ENCODE measurements around the gene PCDHA7.
A peak's percentile ranks its signal among the peaks of the same experiment; 100 is the strongest.
"Not testable (repeated sequence)": the region's sequence is repeated elsewhere in the genome, so short reads cannot be mapped to it uniquely, and the experiment has no call there.

PCDHA7 gene

DNA sequence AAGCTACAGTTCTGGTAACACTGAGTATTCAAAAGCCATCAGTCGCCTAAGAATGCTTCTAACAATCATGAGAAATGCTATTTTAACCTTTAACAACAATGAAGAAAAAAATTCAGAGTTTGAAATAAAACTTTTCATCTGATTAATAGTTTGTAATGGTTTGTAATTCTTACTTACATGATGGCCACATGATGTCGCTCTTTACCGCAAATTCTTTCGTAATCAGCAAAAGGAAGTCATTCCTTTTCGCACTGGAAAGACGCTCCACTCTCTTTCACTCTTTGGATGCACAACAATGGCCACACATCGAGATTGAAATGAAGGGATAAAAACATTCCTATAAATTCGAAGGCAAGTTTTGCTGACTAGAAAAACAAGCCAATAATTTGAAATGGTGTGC lies at the start of gene PCDHA7:
TSS of gene PCDHA7 (plus strand) at position 277 of the 400 bp plus-strand sequence. CDS start at position 392, 115 bp downstream.
- no peak for DNase-seq (ENCODE audit: low spot score)

DNA sequence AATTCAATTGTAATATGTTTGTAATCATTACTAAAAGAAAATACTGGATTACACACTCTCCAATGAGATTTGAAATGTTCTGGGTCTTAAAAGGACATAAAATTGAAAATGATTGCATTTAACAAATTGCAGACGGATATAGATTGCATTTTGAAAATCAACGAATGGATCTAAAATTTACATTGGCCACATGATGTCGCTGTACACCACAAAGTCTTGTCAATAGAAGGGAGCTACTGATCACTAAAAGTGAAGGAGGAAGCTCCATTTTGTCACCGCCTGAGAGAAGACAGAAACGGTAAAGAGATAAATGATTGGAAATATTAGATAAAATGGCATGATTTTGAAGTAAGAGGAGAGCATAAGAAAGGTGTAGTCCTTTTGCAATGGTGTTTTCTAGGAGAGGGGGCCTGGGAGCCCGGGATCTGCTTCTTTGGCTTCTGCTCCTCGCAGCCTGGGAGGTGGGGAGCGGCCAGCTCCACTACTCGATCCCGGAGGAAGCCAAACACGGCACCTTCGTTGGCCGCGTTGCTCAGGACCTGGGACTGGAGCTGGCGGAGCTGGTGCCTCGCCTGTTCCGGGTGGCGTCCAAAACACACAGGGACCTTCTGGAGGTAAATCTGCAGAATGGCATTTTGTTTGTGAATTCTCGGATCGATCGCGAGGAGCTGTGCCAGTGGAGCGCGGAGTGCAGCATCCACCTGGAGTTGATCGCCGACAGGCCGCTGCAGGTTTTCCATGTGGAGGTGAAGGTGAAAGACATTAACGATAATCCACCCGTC lies 48.0 kb upstream of the PCDHA7 start, which contains the start of gene PCDHA1:
TSS of gene PCDHA1 (plus strand) at position 236 of the 782 bp plus-strand sequence.
- DNase-seq (ENCODE audit: low spot score): no peak

- not testable (repeated sequence) for DNase-seq (ENCODE audit: low spot score)
Measured at GRCh38 chr5:140787422-140787821, 46.6 kb upstream of the PCDHA7 start.

DNA sequence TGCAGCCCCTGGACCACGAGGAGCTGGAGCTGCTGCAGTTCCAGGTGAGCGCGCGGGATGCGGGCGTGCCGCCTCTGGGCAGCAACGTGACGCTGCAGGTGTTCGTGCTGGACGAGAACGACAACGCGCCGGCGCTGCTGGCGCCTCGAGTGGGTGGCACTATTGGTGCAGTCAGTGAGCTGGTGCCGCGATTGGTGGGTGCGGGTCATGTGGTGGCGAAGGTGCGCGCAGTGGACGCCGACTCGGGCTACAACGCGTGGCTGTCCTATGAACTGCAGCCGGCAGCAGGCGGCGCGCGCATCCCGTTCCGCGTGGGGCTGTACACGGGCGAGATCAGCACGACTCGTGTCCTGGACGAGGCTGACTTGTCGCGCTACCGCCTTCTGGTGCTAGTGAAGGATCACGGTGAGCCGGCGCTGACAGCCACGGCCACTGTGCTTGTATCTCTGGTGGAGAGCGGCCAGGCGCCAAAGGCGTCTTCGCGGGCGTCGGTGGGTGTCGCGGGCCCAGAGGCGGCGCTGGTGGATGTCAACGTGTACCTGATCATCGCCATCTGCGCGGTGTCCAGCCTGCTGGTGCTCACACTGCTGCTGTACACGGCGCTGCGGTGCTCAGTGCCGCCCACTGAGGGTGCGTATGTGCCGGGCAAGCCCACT lies 46.1 kb upstream of the PCDHA7 start:
- DNase-seq (ENCODE audit: low spot score): not testable (repeated sequence)

DNA sequence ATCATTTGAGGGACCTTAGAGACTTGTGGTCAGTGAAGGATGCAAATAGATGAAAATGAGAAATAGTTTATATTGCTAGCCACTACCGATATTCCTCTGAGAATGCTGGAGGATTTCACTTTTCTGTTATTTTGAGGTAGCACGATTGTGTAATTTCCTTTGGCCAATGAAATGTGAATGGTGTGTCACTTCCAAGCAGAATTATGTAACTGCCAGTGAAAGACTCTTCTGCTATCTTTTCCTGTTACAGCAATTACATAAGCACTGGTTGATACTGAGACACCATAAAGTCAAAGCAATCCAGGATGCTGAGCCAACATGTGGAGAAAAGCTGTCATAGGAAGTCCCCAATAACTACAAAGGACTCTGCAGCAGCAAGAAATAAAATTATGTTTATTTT lies 43.0 kb upstream of the PCDHA7 start:
- no peak for DNase-seq (ENCODE audit: low spot score)

DNA sequence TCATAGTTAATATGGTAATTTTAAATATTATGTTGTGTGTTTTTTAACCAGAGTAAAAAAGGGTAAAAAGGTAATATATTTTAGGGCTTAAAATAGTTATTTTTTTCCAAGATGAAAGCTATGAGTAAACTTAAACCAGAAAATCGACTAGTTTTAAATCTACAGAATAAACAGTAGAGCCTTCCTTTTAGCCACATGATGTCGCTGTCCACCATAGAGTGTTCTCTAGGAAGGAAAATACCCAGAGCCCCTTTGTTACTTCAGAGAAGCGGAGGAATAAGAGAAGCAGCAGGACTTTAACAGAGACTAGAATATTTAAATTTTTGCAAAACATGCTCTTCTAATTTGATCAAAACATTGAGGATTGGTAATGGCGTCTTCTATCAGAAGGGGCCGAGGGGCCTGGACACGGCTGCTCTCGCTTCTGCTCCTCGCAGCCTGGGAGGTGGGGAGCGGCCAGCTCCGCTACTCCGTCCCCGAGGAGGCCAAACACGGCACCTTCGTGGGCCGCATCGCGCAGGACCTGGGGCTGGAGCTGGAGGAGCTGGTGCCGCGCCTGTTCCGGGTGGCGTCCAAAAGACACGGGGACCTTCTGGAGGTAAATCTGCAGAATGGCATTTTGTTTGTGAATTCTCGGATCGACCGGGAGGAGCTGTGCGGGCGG lies 39.3 kb upstream of the PCDHA7 start, which contains the start of gene PCDHA2:
TSS of gene PCDHA2 (plus strand) at position 258 of the 664 bp plus-strand sequence.
- no peak for DNase-seq (ENCODE audit: low spot score)

DNA sequence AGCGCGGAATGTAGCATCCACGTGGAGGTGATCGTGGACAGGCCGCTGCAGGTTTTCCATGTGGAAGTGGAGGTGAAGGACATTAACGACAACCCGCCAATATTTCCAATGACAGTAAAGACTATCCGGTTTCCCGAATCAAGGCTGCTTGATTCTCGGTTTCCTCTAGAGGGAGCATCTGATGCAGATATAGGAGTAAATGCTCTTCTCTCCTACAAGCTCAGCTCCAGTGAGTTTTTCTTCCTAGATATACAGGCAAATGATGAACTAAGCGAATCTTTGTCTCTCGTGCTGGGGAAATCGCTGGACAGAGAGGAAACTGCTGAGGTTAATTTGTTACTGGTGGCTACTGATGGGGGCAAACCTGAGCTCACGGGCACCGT lies 38.8 kb upstream of the PCDHA7 start:
- DNase-seq (ENCODE audit: low spot score): peak; percentile 6

DNA sequence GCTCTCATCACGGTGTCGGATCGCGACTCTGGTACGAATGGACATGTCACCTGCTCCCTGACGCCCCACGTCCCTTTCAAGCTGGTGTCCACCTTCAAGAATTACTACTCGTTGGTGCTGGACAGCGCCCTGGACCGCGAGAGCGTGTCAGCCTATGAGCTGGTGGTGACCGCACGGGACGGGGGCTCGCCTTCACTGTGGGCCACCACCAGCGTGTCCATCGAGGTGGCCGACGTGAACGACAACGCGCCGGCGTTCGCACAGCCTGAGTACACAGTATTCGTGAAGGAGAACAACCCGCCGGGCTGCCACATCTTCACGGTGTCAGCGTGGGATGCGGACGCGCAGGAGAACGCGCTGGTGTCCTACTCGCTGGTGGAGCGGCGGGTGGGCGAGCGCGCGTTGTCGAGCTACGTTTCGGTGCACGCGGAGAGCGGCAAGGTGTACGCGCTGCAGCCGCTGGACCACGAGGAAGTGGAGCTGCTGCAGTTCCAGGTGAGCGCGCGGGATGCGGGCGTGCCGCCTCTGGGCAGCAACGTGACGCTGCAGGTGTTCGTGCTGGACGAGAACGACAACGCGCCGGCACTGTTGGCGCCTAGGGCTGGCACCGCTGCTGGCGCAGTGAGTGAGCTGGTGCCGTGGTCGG lies 37.9 kb upstream of the PCDHA7 start:
- DNase-seq (ENCODE audit: low spot score): not testable (repeated sequence)

GRCh38 chr5:140796718-140797095 lies 37.4 kb upstream of the PCDHA7 start:
- no peak for DNase-seq (ENCODE audit: low spot score)

GRCh38 chr5:140800816-140801493 lies 33.1 kb upstream of the PCDHA7 start, which contains the start of gene PCDHA3:
Gene PCDHA3 (plus strand): TSS chr5:140801057.
- DNase-seq (ENCODE audit: low spot score): no peak

GRCh38 chr5:140801494-140801841 lies 32.6 kb upstream of the PCDHA7 start:
- DNase-seq (ENCODE audit: low spot score): no peak

DNA sequence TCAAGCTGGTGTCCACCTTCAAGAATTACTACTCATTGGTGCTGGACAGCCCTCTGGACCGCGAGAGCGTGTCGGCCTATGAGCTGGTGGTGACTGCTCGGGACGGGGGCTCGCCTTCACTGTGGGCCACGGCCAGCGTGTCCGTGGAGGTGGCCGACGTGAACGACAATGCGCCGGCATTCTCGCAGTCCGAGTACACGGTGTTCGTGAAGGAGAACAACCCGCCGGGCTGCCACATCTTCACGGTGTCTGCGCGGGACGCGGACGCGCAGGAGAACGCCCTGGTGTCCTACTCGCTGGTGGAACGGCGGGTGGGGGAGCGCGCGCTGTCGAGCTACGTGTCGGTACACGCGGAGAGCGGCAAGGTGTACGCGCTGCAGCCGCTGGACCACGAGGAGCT lies 31.7 kb upstream of the PCDHA7 start:
- not testable (repeated sequence) for DNase-seq (ENCODE audit: low spot score)

GRCh38 chr5:140802781-140803271 lies 31.2 kb upstream of the PCDHA7 start:
- no peak for DNase-seq (ENCODE audit: low spot score)

GRCh38 chr5:140806834-140807775 lies 27.0 kb upstream of the PCDHA7 start, which contains the start of gene PCDHA4:
Gene PCDHA4 (plus strand): TSS chr5:140807068.
- no peak for DNase-seq (ENCODE audit: low spot score)

GRCh38 chr5:140808241-140808888 lies 25.7 kb upstream of the PCDHA7 start:
- not testable (repeated sequence) for DNase-seq (ENCODE audit: low spot score)

DNA sequence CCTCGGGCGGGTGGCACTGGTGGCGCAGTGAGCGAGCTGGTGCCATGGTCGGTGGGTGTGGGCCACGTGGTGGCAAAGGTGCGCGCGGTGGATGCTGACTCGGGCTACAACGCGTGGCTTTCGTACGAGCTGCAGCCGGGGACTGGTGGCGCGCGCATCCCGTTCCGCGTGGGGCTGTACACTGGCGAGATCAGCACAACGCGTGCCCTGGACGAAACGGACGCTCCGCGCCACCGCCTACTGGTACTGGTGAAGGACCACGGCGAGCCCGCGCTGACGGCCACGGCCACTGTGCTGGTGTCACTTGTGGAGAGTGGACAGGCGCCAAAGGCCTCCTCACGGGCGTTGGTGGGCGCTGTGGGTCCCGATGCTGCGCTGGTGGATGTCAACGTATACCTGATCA lies 25.2 kb upstream of the PCDHA7 start:
- no peak for DNase-seq (ENCODE audit: low spot score)

DNA sequence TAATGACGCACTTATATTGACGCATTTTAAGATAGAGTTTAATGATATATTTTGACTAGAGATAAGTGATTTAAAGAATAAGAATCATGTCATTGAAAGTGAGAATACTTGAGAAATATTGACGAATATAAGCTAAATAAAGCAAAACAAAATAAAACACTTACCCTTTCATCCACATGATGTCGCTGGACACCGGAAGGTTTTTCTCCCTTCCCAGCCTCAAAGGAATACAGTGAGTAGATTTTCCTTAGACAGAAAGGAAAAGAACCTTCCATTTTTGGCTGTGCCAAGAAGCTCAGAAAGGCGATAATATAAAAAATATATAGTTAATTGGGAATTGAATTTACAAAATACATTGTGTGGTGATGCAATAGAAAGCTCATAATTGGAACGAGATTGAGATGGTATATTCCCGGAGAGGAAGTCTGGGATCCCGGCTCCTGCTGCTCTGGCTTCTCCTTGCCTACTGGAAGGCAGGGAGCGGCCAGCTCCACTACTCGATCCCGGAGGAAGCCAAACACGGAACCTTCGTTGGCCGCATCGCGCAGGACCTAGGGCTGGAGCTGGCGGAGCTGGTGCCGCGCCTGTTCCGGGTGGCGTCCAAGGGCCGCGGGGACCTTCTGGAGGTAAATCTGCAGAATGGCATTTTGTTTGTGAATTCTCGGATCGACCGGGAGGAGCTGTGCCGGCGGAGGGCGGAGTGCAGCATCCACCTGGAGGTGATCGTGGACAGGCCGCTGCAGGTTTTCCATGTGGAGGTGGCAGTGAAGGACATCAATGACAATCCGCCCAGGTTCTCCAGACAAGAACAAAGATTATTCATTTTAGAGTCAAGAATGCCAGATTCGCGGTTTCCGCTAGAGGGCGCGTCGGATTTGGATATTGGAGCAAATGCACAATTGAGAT lies 12.4 kb upstream of the PCDHA7 start, which contains the start of gene PCDHA5:
TSS of gene PCDHA5 (plus strand) at position 239 of the 906 bp plus-strand sequence.
- no peak for DNase-seq (ENCODE audit: low spot score)

GRCh38 chr5:140822281-140822629 lies 11.8 kb upstream of the PCDHA7 start:
- DNase-seq (ENCODE audit: low spot score): no peak

DNA sequence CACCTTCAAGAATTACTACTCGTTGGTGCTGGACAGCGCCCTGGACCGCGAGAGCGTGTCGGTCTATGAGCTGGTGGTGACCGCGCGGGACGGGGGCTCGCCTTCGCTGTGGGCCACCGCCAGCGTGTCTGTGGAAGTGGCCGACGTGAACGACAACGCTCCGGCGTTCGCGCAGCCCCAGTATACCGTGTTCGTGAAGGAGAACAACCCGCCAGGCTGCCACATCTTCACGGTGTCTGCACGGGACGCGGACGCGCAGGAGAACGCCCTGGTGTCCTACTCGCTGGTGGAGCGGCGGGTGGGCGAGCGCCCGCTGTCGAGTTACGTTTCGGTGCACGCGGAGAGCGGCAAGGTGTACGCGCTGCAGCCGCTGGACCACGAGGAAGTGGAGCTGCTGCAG lies 11.1 kb upstream of the PCDHA7 start:
- DNase-seq (ENCODE audit: low spot score): not testable (repeated sequence)

All from SW480 (cell line).